Measurements from ENCODE around the gene YY1.

DNA sequence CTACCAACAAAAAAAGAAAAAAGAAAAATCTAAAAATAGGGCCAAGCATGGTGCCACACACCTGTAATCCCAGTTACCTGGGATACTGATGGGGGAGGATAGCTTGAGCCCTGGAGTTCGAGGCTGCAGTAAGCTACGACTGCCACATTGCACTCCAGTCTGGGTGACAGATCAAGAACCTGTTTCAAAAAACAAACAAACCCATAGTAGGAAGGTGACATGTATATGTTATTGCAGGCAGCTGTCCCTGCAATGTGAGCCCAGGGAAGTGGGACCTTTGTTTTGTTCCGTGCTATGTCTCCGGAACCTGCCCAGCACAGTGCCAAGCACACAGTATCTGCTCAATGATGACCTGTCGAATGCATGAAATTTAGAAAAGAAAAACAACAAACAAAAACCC is 37.2 kb upstream of the YY1 start:
- TF ChIP-seq, protein P1, sequence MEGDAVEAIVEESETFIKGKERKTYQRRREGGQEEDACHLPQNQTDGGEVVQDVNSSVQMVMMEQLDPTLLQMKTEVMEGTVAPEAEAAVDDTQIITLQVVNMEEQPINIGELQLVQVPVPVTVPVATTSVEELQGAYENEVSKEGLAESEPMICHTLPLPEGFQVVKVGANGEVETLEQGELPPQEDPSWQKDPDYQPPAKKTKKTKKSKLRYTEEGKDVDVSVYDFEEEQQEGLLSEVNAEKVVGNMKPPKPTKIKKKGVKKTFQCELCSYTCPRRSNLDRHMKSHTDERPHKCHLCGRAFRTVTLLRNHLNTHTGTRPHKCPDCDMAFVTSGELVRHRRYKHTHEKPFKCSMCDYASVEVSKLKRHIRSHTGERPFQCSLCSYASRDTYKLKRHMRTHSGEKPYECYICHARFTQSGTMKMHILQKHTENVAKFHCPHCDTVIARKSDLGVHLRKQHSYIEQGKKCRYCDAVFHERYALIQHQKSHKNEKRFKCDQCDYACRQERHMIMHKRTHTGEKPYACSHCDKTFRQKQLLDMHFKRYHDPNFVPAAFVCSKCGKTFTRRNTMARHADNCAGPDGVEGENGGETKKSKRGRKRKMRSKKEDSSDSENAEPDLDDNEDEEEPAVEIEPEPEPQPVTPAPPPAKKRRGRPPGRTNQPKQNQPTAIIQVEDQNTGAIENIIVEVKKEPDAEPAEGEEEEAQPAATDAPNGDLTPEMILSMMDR (IDR thresholded peaks at IDR 0.05; ENCODE audit: borderline replicate concordance, extremely low read depth, low read length, poor library complexity, severe bottlenecking): no peak
- TF ChIP-seq EZH2 (IDR thresholded peaks at IDR 0.05; ENCODE audit: borderline replicate concordance, low read depth, low read length, severe bottlenecking): no peak
